ENCODE measurements around the gene LDLRAD2.
"Not testable (repeated sequence)": the region's sequence is repeated elsewhere in the genome, so short reads cannot be mapped to it uniquely, and the experiment has no call there.

Gene LDLRAD2

GRCh38 chr1:21826694-21827093 is 14.6 kb downstream of the LDLRAD2 start:
- not testable (repeated sequence) for H3K27me3 Mint-ChIP-seq (ENCODE audit: low read depth); H3K4me1 Mint-ChIP-seq (ENCODE audit: low read depth)

GRCh38 chr1:21827141-21827679 is 15.1 kb downstream of the LDLRAD2 start:
- no peaks in the 10 kb centered on the region for H3K36me3 Mint-ChIP-seq (ENCODE audit: low read depth)
- no peaks in the 10 kb centered on the region for H3K9me3 Mint-ChIP-seq
- no peak overlapping the region for H3K27ac Mint-ChIP-seq
- no peaks in the 10 kb centered on the region for H3K4me1 Mint-ChIP-seq (ENCODE audit: low read depth)
- H3K4me3 Mint-ChIP-seq: no peak overlapping the region
- no peaks in the 10 kb centered on the region for H3K27me3 Mint-ChIP-seq (ENCODE audit: low read depth)

More at GRCh38 chr1:21826694-21827093, 14.6 kb downstream of the LDLRAD2 start:
- H3K4me3 Mint-ChIP-seq; H3K36me3 Mint-ChIP-seq (ENCODE audit: low read depth); H3K9me3 Mint-ChIP-seq; H3K27ac Mint-ChIP-seq: not testable (repeated sequence)

GRCh38 chr1:21828075-21828474 is 16.0 kb downstream of the LDLRAD2 start:
- no peak overlapping the region for H3K27ac Mint-ChIP-seq
- H3K4me3 Mint-ChIP-seq: no peak overlapping the region
- H3K4me1 Mint-ChIP-seq (ENCODE audit: low read depth): no peaks in the 10 kb centered on the region
- no peaks in the 10 kb centered on the region for H3K27me3 Mint-ChIP-seq (ENCODE audit: low read depth)
- no peaks in the 10 kb centered on the region for H3K9me3 Mint-ChIP-seq
- H3K36me3 Mint-ChIP-seq (ENCODE audit: low read depth): no peaks in the 10 kb centered on the region

GRCh38 chr1:21828506-21829210 is 16.6 kb downstream of the LDLRAD2 start:
- no peaks in the 10 kb centered on the region for H3K4me1 Mint-ChIP-seq (ENCODE audit: low read depth)
- H3K36me3 Mint-ChIP-seq (ENCODE audit: low read depth): no peaks in the 10 kb centered on the region
- no peak overlapping the region for H3K27ac Mint-ChIP-seq
- H3K9me3 Mint-ChIP-seq: peaks cover under 1% of the 10 kb centered on the region
- no peaks in the 10 kb centered on the region for H3K27me3 Mint-ChIP-seq (ENCODE audit: low read depth)
- H3K4me3 Mint-ChIP-seq: no peak overlapping the region

GRCh38 chr1:21829294-21829693 is 17.2 kb downstream of the LDLRAD2 start:
- Mint-ChIP-seq H3K4me1 (ENCODE audit: low read depth) (no peaks in the 10 kb centered on the region), H3K27me3 (ENCODE audit: low read depth) (no peaks in the 10 kb centered on the region)

GRCh38 chr1:21830792-21831453 is 18.9 kb downstream of the LDLRAD2 start:
- no peaks in the 10 kb centered on the region for H3K27me3 Mint-ChIP-seq (ENCODE audit: low read depth)
- peaks cover 11% of the 10 kb centered on the region for H3K36me3 Mint-ChIP-seq (ENCODE audit: low read depth)
- peaks cover 17% of the 10 kb centered on the region for H3K9me3 Mint-ChIP-seq
- no peak overlapping the region for H3K27ac Mint-ChIP-seq
- no peak overlapping the region for H3K4me3 Mint-ChIP-seq
- H3K4me1 Mint-ChIP-seq (ENCODE audit: low read depth): no peaks in the 10 kb centered on the region

More at GRCh38 chr1:21829294-21829693, 17.2 kb downstream of the LDLRAD2 start:
- H3K36me3 Mint-ChIP-seq (ENCODE audit: low read depth): peaks cover 4% of the 10 kb centered on the region
- peaks cover 7% of the 10 kb centered on the region for H3K9me3 Mint-ChIP-seq
- H3K4me3 Mint-ChIP-seq: no peak overlapping the region
- no peak overlapping the region for H3K27ac Mint-ChIP-seq

GRCh38 chr1:21831454-21831970 is 19.4 kb downstream of the LDLRAD2 start:
- peaks cover 11% of the 10 kb centered on the region for H3K36me3 Mint-ChIP-seq (ENCODE audit: low read depth)
- H3K27ac Mint-ChIP-seq: no peak overlapping the region
- H3K27me3 Mint-ChIP-seq (ENCODE audit: low read depth): no peaks in the 10 kb centered on the region
- H3K4me1 Mint-ChIP-seq (ENCODE audit: low read depth): no peaks in the 10 kb centered on the region
- H3K9me3 Mint-ChIP-seq: peaks cover 17% of the 10 kb centered on the region
- no peak overlapping the region for H3K4me3 Mint-ChIP-seq

- Mint-ChIP-seq H3K4me1 (ENCODE audit: low read depth) (no peaks in the 10 kb centered on the region), H3K9me3 (peaks cover 17% of the 10 kb centered on the region), H3K4me3 (no peak overlapping the region), H3K36me3 (ENCODE audit: low read depth) (peaks cover 11% of the 10 kb centered on the region), H3K27me3 (ENCODE audit: low read depth) (no peaks in the 10 kb centered on the region), H3K27ac (no peak overlapping the region)
Observed at GRCh38 chr1:21833392-21833976, 21.4 kb downstream of the LDLRAD2 start.

- no peaks in the 10 kb centered on the region for H3K27me3 Mint-ChIP-seq (ENCODE audit: low read depth)
- no peaks in the 10 kb centered on the region for H3K4me1 Mint-ChIP-seq (ENCODE audit: low read depth)
- no peak overlapping the region for H3K4me3 Mint-ChIP-seq
- H3K9me3 Mint-ChIP-seq: peaks cover 17% of the 10 kb centered on the region
- H3K27ac Mint-ChIP-seq: no peak overlapping the region
- peaks cover 11% of the 10 kb centered on the region for H3K36me3 Mint-ChIP-seq (ENCODE audit: low read depth)
Observed at GRCh38 chr1:21834094-21834493, 22.0 kb downstream of the LDLRAD2 start.

GRCh38 chr1:21834666-21835065 is 22.6 kb downstream of the LDLRAD2 start:
- Mint-ChIP-seq H3K4me1 (ENCODE audit: low read depth) (no peaks in the 10 kb centered on the region), H3K4me3 (no peak overlapping the region), H3K27me3 (ENCODE audit: low read depth) (no peaks in the 10 kb centered on the region), H3K36me3 (ENCODE audit: low read depth) (peaks cover 11% of the 10 kb centered on the region), H3K27ac (no peak overlapping the region), H3K9me3 (peaks cover 17% of the 10 kb centered on the region)

- Mint-ChIP-seq H3K36me3 (ENCODE audit: low read depth) (peaks cover 11% of the 10 kb centered on the region), H3K9me3 (peaks cover 17% of the 10 kb centered on the region), H3K27me3 (ENCODE audit: low read depth) (no peaks in the 10 kb centered on the region), H3K4me1 (ENCODE audit: low read depth) (no peaks in the 10 kb centered on the region), H3K27ac (no peak overlapping the region), H3K4me3 (no peak overlapping the region)
Observed at GRCh38 chr1:21836010-21836409, 23.9 kb downstream of the LDLRAD2 start.

- H3K36me3 Mint-ChIP-seq (ENCODE audit: low read depth): peaks cover 11% of the 10 kb centered on the region
- no peaks in the 10 kb centered on the region for H3K4me1 Mint-ChIP-seq (ENCODE audit: low read depth)
- no peaks in the 10 kb centered on the region for H3K27me3 Mint-ChIP-seq (ENCODE audit: low read depth)
- H3K9me3 Mint-ChIP-seq: peaks cover 17% of the 10 kb centered on the region
- no peak overlapping the region for H3K27ac Mint-ChIP-seq
- no peak overlapping the region for H3K4me3 Mint-ChIP-seq
Observed at GRCh38 chr1:21836729-21837128, 24.7 kb downstream of the LDLRAD2 start.

GRCh38 chr1:21837476-21837875 is 25.4 kb downstream of the LDLRAD2 start:
- no peak overlapping the region for H3K4me3 Mint-ChIP-seq
- H3K36me3 Mint-ChIP-seq (ENCODE audit: low read depth): peaks cover 11% of the 10 kb centered on the region
- H3K27me3 Mint-ChIP-seq (ENCODE audit: low read depth): no peaks in the 10 kb centered on the region
- peaks cover 17% of the 10 kb centered on the region for H3K9me3 Mint-ChIP-seq
- H3K27ac Mint-ChIP-seq: no peak overlapping the region
- no peaks in the 10 kb centered on the region for H3K4me1 Mint-ChIP-seq (ENCODE audit: low read depth)

GRCh38 chr1:21838359-21839157 is 26.5 kb downstream of the LDLRAD2 start:
- Mint-ChIP-seq H3K9me3 (peaks cover 17% of the 10 kb centered on the region), H3K36me3 (ENCODE audit: low read depth) (peaks cover 11% of the 10 kb centered on the region), H3K27me3 (ENCODE audit: low read depth) (no peaks in the 10 kb centered on the region), H3K27ac (no peak overlapping the region), H3K4me1 (ENCODE audit: low read depth) (no peaks in the 10 kb centered on the region), H3K4me3 (no peak overlapping the region)
